Keratinocyte (primary cell): ENCODE results near the gene TRIB2.

Experiments used
- EZH2 ChIP-seq: IDR thresholded peaks from one replicate; pipeline ENCODE4 v1.6.1; 2012; ENCODE audit warnings: inconsistent platforms, mild to moderate bottlenecking, low read length, moderate library complexity
- TF ChIP-seq, protein P1 (sequence below), 3 experiments: IDR thresholded peaks in 1 of 3; conservative IDR thresholded peaks in 1 of 3; optimal IDR thresholded peaks in 1 of 3; 2 replicates in 2 of 3; 3 replicates in 1 of 3; pipeline versions ENCODE3 to v1.5.1; 2011; ENCODE audit warnings: low read length in 3 of 3, mild to moderate bottlenecking in 3 of 3, moderate library complexity in 2 of 3, control low read depth in 1 of 3, inconsistent platforms in 1 of 3; ENCODE audit not compliant: insufficient read depth in 2 of 3; ENCODE audit errors: extremely low read depth in 1 of 3

DNA sequence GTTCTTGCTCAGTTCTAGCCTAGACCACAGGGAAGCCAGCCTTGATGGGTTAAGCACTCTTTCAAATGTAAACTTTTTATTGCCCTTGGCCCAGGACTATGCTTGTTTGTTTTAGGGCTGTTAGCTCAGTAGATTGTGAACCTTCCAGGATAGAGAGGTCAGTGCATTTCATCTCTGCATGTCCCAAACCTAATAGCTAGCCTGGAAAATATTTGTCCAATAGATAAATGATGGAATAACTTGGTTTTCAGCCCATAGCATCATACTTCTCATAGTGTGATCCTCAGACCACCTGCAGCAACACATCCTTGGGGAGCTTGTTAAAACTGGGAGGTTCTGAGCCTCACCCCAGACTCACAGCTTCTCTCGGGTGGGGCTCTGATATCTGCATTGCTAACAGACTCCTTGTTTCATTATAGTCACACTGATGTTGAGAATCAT lies 59.8 kb downstream of the TRIB2 start:
- TF ChIP-seq, protein P1, sequence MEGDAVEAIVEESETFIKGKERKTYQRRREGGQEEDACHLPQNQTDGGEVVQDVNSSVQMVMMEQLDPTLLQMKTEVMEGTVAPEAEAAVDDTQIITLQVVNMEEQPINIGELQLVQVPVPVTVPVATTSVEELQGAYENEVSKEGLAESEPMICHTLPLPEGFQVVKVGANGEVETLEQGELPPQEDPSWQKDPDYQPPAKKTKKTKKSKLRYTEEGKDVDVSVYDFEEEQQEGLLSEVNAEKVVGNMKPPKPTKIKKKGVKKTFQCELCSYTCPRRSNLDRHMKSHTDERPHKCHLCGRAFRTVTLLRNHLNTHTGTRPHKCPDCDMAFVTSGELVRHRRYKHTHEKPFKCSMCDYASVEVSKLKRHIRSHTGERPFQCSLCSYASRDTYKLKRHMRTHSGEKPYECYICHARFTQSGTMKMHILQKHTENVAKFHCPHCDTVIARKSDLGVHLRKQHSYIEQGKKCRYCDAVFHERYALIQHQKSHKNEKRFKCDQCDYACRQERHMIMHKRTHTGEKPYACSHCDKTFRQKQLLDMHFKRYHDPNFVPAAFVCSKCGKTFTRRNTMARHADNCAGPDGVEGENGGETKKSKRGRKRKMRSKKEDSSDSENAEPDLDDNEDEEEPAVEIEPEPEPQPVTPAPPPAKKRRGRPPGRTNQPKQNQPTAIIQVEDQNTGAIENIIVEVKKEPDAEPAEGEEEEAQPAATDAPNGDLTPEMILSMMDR (optimal IDR thresholded peaks at IDR 0.05 in 1 of 3, IDR thresholded peaks at IDR 0.05 in 1 of 3, conservative IDR thresholded peaks at IDR 0.05 in 1 of 3; ENCODE audit: extremely low read depth in 1 of 3, insufficient read depth in 2 of 3, low read length in 3 of 3) = no peak
- no peak for TF ChIP-seq EZH2
